Measurements from ENCODE around the gene RAB25. TPM values are rescaled to one million over a fixed set of nuclear protein-coding genes. Genes with fewer than 3 reads are reported as not detected.
A peak's percentile ranks its signal among the peaks of the same experiment; 100 is the strongest.

RAB25 gene
- polyA plus RNA-seq = 174 TPM
- long read RNA-seq, donor 1, transcript RAB25-201 (5 exons, 1,110 nt) = major isoform, 38 of 44 reads
- long read RNA-seq, donor 1, partial matches to known transcripts = 0 of 44 reads
- long read RNA-seq, donor 1, other reads (novel, unspliced or antisense) = 0 of 44 reads
- long read RNA-seq, donor 2, transcript RAB25-201 (5 exons, 1,110 nt) = major isoform, 75 of 115 reads
- long read RNA-seq, donor 2, transcript RAB25-205 (3 exons, 539 nt) = minor isoform, 8 of 115 reads
- long read RNA-seq, donor 2, partial matches to known transcripts = 25 of 115 reads
- long read RNA-seq, donor 2, other reads (novel, unspliced or antisense) = 0 of 115 reads
- long read RNA-seq, donor 3 = 0 reads
- long read RNA-seq, donor 4, transcript RAB25-201 (5 exons, 1,110 nt) = major isoform, 11 of 13 reads
- long read RNA-seq, donor 4, partial matches to known transcripts = 0 of 13 reads
- long read RNA-seq, donor 4, other reads (novel, unspliced or antisense) = 0 of 13 reads
- long read RNA-seq, donor 5, transcript RAB25-201 (5 exons, 1,110 nt) = major isoform, 31 of 34 reads
- long read RNA-seq, donor 5, partial matches to known transcripts = 0 of 34 reads
- long read RNA-seq, donor 5, other reads (novel, unspliced or antisense) = 0 of 34 reads
- long read RNA-seq, donor 6, transcript RAB25-203 (4 exons, 681 nt) = minor isoform, 6 of 121 reads
- long read RNA-seq, donor 6, transcript RAB25-205 (3 exons, 539 nt) = minor isoform, 17 of 121 reads
- long read RNA-seq, donor 6, transcript RAB25-201 (5 exons, 1,110 nt) = major isoform, 75 of 121 reads
- long read RNA-seq, donor 6, partial matches to known transcripts = 20 of 121 reads
- long read RNA-seq, donor 6, other reads (novel, unspliced or antisense) = 0 of 121 reads
- long read RNA-seq, donor 7, transcript RAB25-201 (5 exons, 1,110 nt) = major isoform, 17 of 23 reads
- long read RNA-seq, donor 7, partial matches to known transcripts = 0 of 23 reads
- long read RNA-seq, donor 7, other reads (novel, unspliced or antisense) = 0 of 23 reads
- long read RNA-seq, donor 8, transcript RAB25-201 (5 exons, 1,110 nt) = major isoform, 84 of 138 reads
- long read RNA-seq, donor 8, transcript RAB25-202 (2 exons, 627 nt) = minor isoform, 6 of 138 reads
- long read RNA-seq, donor 8, transcript RAB25-205 (3 exons, 539 nt) = minor isoform, 9 of 138 reads
- long read RNA-seq, donor 8, partial matches to known transcripts = 35 of 138 reads
- long read RNA-seq, donor 8, other reads (novel, unspliced or antisense) = 0 of 138 reads
- long read RNA-seq, donor 9, transcript RAB25-203 (4 exons, 681 nt) = minor isoform, 5 of 116 reads
- long read RNA-seq, donor 9, transcript RAB25-201 (5 exons, 1,110 nt) = major isoform, 65 of 116 reads
- long read RNA-seq, donor 9, transcript RAB25-205 (3 exons, 539 nt) = minor isoform, 8 of 116 reads
- long read RNA-seq, donor 9, partial matches to known transcripts = 35 of 116 reads
- long read RNA-seq, donor 9, other reads (novel, unspliced or antisense) = 0 of 116 reads
- long read RNA-seq, donor 10, transcript RAB25-203 (4 exons, 681 nt) = minor isoform, 10 of 125 reads
- long read RNA-seq, donor 10, transcript RAB25-205 (3 exons, 539 nt) = minor isoform, 9 of 125 reads
- long read RNA-seq, donor 10, transcript RAB25-201 (5 exons, 1,110 nt) = major isoform, 75 of 125 reads
- long read RNA-seq, donor 10, transcript RAB25-202 (2 exons, 627 nt) = minor isoform, 8 of 125 reads
- long read RNA-seq, donor 10, partial matches to known transcripts = 22 of 125 reads
- long read RNA-seq, donor 10, other reads (novel, unspliced or antisense) = 0 of 125 reads
- long read RNA-seq, donor 11, transcript RAB25-201 (5 exons, 1,110 nt) = major isoform, 38 of 58 reads
- long read RNA-seq, donor 11, transcript RAB25-205 (3 exons, 539 nt) = minor isoform, 6 of 58 reads
- long read RNA-seq, donor 11, partial matches to known transcripts = 9 of 58 reads
- long read RNA-seq, donor 11, other reads (novel, unspliced or antisense) = 0 of 58 reads

- peak; percentile 90 to 96 for DNase-seq
- WGBS (ENCODE audit: insufficient coverage, low lambda C conversion rate) = no CpG with 5 or more reads among the region's 11 CpGs
- H3K9me3 ChIP-seq (ENCODE audit: control insufficient read depth, low read depth, low read length) = no peaks in the 10 kb centered on the region
- peaks cover 4% of the 10 kb centered on the region for H3K4me1 ChIP-seq (ENCODE audit: control insufficient read depth, insufficient read depth, low read length)
- peaks cover 25% of the 10 kb centered on the region for H3K36me3 ChIP-seq (ENCODE audit: control insufficient read depth, insufficient read depth, low read length)
- no peaks in the 10 kb centered on the region for H3K27me3 ChIP-seq (ENCODE audit: control insufficient read depth, insufficient read depth, low read length)
- peak within 1 kb of the TSS; percentile 70 for H3K4me3 ChIP-seq (ENCODE audit: low read length)
- peak within 1 kb of the TSS; percentile 82 for H3K27ac ChIP-seq (ENCODE audit: low read length)
Observed at GRCh38 chr1:156060937-156061636, at the start of gene RAB25. Gene RAB25, plus strand, starts transcription at chr1:156061160. Its CDS starts 241 bp downstream, at chr1:156061401.

- peaks cover 68% of the 10 kb centered on the region for H3K36me3 ChIP-seq (ENCODE audit: control insufficient read depth, insufficient read depth, low read length)
- H3K4me3 ChIP-seq (ENCODE audit: low read length) = no peak overlapping the region
- no peak overlapping the region for H3K27ac ChIP-seq (ENCODE audit: low read length)
- no peaks in the 10 kb centered on the region for H3K9me3 ChIP-seq (ENCODE audit: control insufficient read depth, low read depth, low read length)
- DNase-seq = no peak
- no peaks in the 10 kb centered on the region for H3K4me1 ChIP-seq (ENCODE audit: control insufficient read depth, insufficient read depth, low read length)
- H3K27me3 ChIP-seq (ENCODE audit: control insufficient read depth, insufficient read depth, low read length) = no peaks in the 10 kb centered on the region
- 100% methylated on average over 3 of the region's 4 CpGs for WGBS (ENCODE audit: insufficient coverage, low lambda C conversion rate)
Observed at GRCh38 chr1:156012051-156012817, 48.7 kb upstream of the RAB25 start.

- no peaks in the 10 kb centered on the region for H3K27me3 ChIP-seq (ENCODE audit: control insufficient read depth, insufficient read depth, low read length)
Observed at GRCh38 chr1:156014829-156015228, 46.1 kb upstream of the RAB25 start.

GRCh38 chr1:156019946-156020292, 41.0 kb upstream of the RAB25 start:
- Histone ChIP-seq H3K27me3 (ENCODE audit: control insufficient read depth, insufficient read depth, low read length) (no peaks in the 10 kb centered on the region), H3K9me3 (ENCODE audit: control insufficient read depth, low read depth, low read length) (no peaks in the 10 kb centered on the region), H3K27ac (ENCODE audit: low read length) (no peak overlapping the region), H3K36me3 (ENCODE audit: control insufficient read depth, insufficient read depth, low read length) (peaks cover 25% of the 10 kb centered on the region), H3K4me1 (ENCODE audit: control insufficient read depth, insufficient read depth, low read length) (peaks cover under 1% of the 10 kb centered on the region), H3K4me3 (ENCODE audit: low read length) (peak overlapping the region; percentile 66)
- WGBS (ENCODE audit: insufficient coverage, low lambda C conversion rate) = no CpG with 5 or more reads among the region's 8 CpGs
- no peak for DNase-seq

More at GRCh38 chr1:156014829-156015228, 46.1 kb upstream of the RAB25 start:
- H3K4me3 ChIP-seq (ENCODE audit: low read length) = no peak overlapping the region
- DNase-seq = no peak
- H3K27ac ChIP-seq (ENCODE audit: low read length) = no peak overlapping the region
- H3K4me1 ChIP-seq (ENCODE audit: control insufficient read depth, insufficient read depth, low read length) = no peaks in the 10 kb centered on the region
- H3K36me3 ChIP-seq (ENCODE audit: control insufficient read depth, insufficient read depth, low read length) = peaks cover 66% of the 10 kb centered on the region
- no peaks in the 10 kb centered on the region for H3K9me3 ChIP-seq (ENCODE audit: control insufficient read depth, low read depth, low read length)
- no CpG with 5 or more reads among the region's 7 CpGs for WGBS (ENCODE audit: insufficient coverage, low lambda C conversion rate)

GRCh38 chr1:156020293-156021092, 40.5 kb upstream of the RAB25 start, which contains the start of gene SSR2:
Gene SSR2, minus strand, starts transcription at chr1:156020951. Its CDS starts 784 bp downstream, at chr1:156020167.
- no CpG with 5 or more reads among the region's 45 CpGs for WGBS (ENCODE audit: insufficient coverage, low lambda C conversion rate)
- Histone ChIP-seq H3K27ac (ENCODE audit: low read length) (peak within 1 kb of the TSS; percentile 19), H3K4me1 (ENCODE audit: control insufficient read depth, insufficient read depth, low read length) (peaks cover 5% of the 10 kb centered on the region), H3K9me3 (ENCODE audit: control insufficient read depth, low read depth, low read length) (no peaks in the 10 kb centered on the region), H3K27me3 (ENCODE audit: control insufficient read depth, insufficient read depth, low read length) (no peaks in the 10 kb centered on the region), H3K4me3 (ENCODE audit: low read length) (peak within 1 kb of the TSS; percentile 66), H3K36me3 (ENCODE audit: control insufficient read depth, insufficient read depth, low read length) (peaks cover 23% of the 10 kb centered on the region)
- peak; percentile 89 to 90 for DNase-seq

DNA sequence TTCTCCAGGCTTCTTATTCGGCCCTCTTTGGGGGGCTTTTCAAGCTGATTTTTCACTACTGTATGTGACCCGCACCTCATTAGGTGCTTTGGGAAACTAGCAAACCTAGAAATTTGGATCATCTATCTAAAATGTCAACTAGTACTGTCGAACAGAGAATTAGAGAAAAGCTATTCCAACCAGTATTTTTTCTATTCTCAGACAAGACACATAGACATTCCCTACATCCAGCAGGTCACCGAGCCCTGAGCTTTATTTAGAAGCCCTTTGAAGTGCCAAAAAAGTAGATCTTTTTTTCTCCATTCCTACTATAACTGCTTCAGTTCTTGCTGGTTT, 39.9 kb upstream of the RAB25 start:
- no peak for DNase-seq
- peaks cover 21% of the 10 kb centered on the region for H3K36me3 ChIP-seq (ENCODE audit: control insufficient read depth, insufficient read depth, low read length)
- H3K4me1 ChIP-seq (ENCODE audit: control insufficient read depth, insufficient read depth, low read length) = peaks cover 9% of the 10 kb centered on the region
- 0% methylated on average over 1 of the region's 4 CpGs for WGBS (ENCODE audit: insufficient coverage, low lambda C conversion rate)
- H3K9me3 ChIP-seq (ENCODE audit: control insufficient read depth, low read depth, low read length) = no peaks in the 10 kb centered on the region
- H3K27ac ChIP-seq (ENCODE audit: low read length) = no peak overlapping the region
- no peaks in the 10 kb centered on the region for H3K27me3 ChIP-seq (ENCODE audit: control insufficient read depth, insufficient read depth, low read length)
- peak overlapping the region; percentile 66 for H3K4me3 ChIP-seq (ENCODE audit: low read length)

GRCh38 chr1:156021954-156022353, 39.0 kb upstream of the RAB25 start:
- peaks cover 11% of the 10 kb centered on the region for H3K4me1 ChIP-seq (ENCODE audit: control insufficient read depth, insufficient read depth, low read length)
- peaks cover 14% of the 10 kb centered on the region for H3K36me3 ChIP-seq (ENCODE audit: control insufficient read depth, insufficient read depth, low read length)
- no peaks in the 10 kb centered on the region for H3K27me3 ChIP-seq (ENCODE audit: control insufficient read depth, insufficient read depth, low read length)
- H3K4me3 ChIP-seq (ENCODE audit: low read length) = no peak overlapping the region
- no peak overlapping the region for H3K27ac ChIP-seq (ENCODE audit: low read length)
- no peaks in the 10 kb centered on the region for H3K9me3 ChIP-seq (ENCODE audit: control insufficient read depth, low read depth, low read length)
- no peak for DNase-seq
- no CpG with 5 or more reads among the region's 2 CpGs for WGBS (ENCODE audit: insufficient coverage, low lambda C conversion rate)

DNA sequence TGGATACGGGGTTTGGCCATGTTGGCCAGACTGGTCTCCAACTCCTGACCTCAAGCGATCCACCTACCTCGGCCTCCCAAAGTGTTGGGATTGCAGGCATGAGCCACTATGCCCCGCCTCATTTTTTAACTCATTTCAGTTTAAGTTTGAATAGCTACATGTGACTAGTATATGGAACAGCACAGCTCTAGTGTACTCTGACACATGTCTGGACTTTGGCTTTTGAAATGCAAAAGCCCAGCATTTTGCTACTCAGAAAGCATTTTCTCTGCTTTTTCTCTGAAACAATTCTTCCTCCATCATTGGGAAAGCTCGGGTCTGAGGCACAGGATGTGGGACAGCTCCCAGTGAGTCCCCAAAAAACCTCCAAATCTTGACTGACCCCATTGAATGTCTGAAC, 36.2 kb upstream of the RAB25 start:
- peak; percentile 59 to 82 for DNase-seq
- Histone ChIP-seq H3K4me1 (ENCODE audit: control insufficient read depth, insufficient read depth, low read length) (peaks cover 11% of the 10 kb centered on the region), H3K27ac (ENCODE audit: low read length) (peak overlapping the region; percentile 82), H3K9me3 (ENCODE audit: control insufficient read depth, low read depth, low read length) (no peaks in the 10 kb centered on the region), H3K36me3 (ENCODE audit: control insufficient read depth, insufficient read depth, low read length) (no peaks in the 10 kb centered on the region), H3K27me3 (ENCODE audit: control insufficient read depth, insufficient read depth, low read length) (no peaks in the 10 kb centered on the region), H3K4me3 (ENCODE audit: low read length) (no peak overlapping the region)
- no CpG with 5 or more reads among the region's 5 CpGs for WGBS (ENCODE audit: insufficient coverage, low lambda C conversion rate)

Data from large intestine (tissue), 12 donors.